ENCODE data around the gene SPDYE4.

The SPDYE4 gene

GRCh38 chr17:8782176-8782575 lies 23.8 kb upstream of the SPDYE4 start:
- no peak for DNase-seq

GRCh38 chr17:8781776-8782175 lies 23.4 kb upstream of the SPDYE4 start:
- DNase-seq: no peak

GRCh38 chr17:8776881-8777280 lies 18.5 kb upstream of the SPDYE4 start:
- no peak for DNase-seq

GRCh38 chr17:8776248-8776647 lies 17.9 kb upstream of the SPDYE4 start:
- DNase-seq: no peak

GRCh38 chr17:8766731-8767130 lies 8.4 kb upstream of the SPDYE4 start:
- no peak for DNase-seq

- no peak for DNase-seq
Measured at GRCh38 chr17:8762012-8762411, 3.7 kb upstream of the SPDYE4 start.

- DNase-seq: no peak
Measured at GRCh38 chr17:8757189-8757588, 1.2 kb downstream of the SPDYE4 start.

- DNase-seq: no peak
Measured at GRCh38 chr17:8755590-8756255, 2.6 kb downstream of the SPDYE4 start.

GRCh38 chr17:8754890-8755289 lies 3.5 kb downstream of the SPDYE4 start:
- no peak for DNase-seq

- DNase-seq: peak in 1 of 2 donors; percentile 16
Measured at GRCh38 chr17:8753976-8754440, 4.3 kb downstream of the SPDYE4 start.

- DNase-seq: no peak
Measured at GRCh38 chr17:8753136-8753975, 5.0 kb downstream of the SPDYE4 start.

- DNase-seq: no peak
Measured at GRCh38 chr17:8749616-8750015, 8.7 kb downstream of the SPDYE4 start.

GRCh38 chr17:8747742-8748141 lies 10.6 kb downstream of the SPDYE4 start:
- no peak for DNase-seq

- no peak for DNase-seq
Measured at GRCh38 chr17:8746501-8747236, 11.7 kb downstream of the SPDYE4 start.

GRCh38 chr17:8745586-8746500 lies 12.5 kb downstream of the SPDYE4 start:
- peak; percentile 80 to 82 for DNase-seq

GRCh38 chr17:8744086-8744785 lies 14.1 kb downstream of the SPDYE4 start:
- no peak for DNase-seq

GRCh38 chr17:8742819-8743218 lies 15.5 kb downstream of the SPDYE4 start:
- no peak for DNase-seq

GRCh38 chr17:8742274-8742673 lies 16.1 kb downstream of the SPDYE4 start:
- no peak for DNase-seq

- no peak for DNase-seq
Measured at GRCh38 chr17:8741771-8742170, 16.6 kb downstream of the SPDYE4 start.

- DNase-seq: no peak
Measured at GRCh38 chr17:8741366-8741765, 17.0 kb downstream of the SPDYE4 start.

- peak; percentile 59 to 72 for DNase-seq
Measured at GRCh38 chr17:8740486-8740885, 17.9 kb downstream of the SPDYE4 start.

GRCh38 chr17:8739097-8739496 lies 19.2 kb downstream of the SPDYE4 start:
- no peak for DNase-seq
